Cardiac fibroblast (primary cell): ENCODE results near the gene FHDC1.

Source experiments
- DNase-seq, 2 donors: peaks; one replicate each; pipeline versions ENCODE4 v3.0.0 to v3.0.0-alpha.2; 2010; ENCODE audit warnings: low read depth in 2 of 2
- H3K4me3 ChIP-seq, 2 donors: replicated peaks in 1 of 2; 1 replicate in 1 of 2; 2 replicates in 1 of 2; pipeline ENCODE4 v1.5.1; 2011; ENCODE audit warnings: low read depth in 2 of 2, low read length in 2 of 2, mild to moderate bottlenecking in 2 of 2, moderate library complexity in 1 of 2
- TF ChIP-seq, protein P1 (sequence below): IDR thresholded peaks from one replicate; pipeline ENCODE4 v1.5.1; 2011; ENCODE audit warnings: low read depth, mild to moderate bottlenecking, low read length, inconsistent platforms

The FHDC1 gene

GRCh38 chr4:152929888-152930287 lies 6.2 kb upstream of the FHDC1 start:
- no peak for DNase-seq
- H3K4me3 ChIP-seq: no peak overlapping the region
- TF ChIP-seq, protein P1, sequence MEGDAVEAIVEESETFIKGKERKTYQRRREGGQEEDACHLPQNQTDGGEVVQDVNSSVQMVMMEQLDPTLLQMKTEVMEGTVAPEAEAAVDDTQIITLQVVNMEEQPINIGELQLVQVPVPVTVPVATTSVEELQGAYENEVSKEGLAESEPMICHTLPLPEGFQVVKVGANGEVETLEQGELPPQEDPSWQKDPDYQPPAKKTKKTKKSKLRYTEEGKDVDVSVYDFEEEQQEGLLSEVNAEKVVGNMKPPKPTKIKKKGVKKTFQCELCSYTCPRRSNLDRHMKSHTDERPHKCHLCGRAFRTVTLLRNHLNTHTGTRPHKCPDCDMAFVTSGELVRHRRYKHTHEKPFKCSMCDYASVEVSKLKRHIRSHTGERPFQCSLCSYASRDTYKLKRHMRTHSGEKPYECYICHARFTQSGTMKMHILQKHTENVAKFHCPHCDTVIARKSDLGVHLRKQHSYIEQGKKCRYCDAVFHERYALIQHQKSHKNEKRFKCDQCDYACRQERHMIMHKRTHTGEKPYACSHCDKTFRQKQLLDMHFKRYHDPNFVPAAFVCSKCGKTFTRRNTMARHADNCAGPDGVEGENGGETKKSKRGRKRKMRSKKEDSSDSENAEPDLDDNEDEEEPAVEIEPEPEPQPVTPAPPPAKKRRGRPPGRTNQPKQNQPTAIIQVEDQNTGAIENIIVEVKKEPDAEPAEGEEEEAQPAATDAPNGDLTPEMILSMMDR: no peak

DNA sequence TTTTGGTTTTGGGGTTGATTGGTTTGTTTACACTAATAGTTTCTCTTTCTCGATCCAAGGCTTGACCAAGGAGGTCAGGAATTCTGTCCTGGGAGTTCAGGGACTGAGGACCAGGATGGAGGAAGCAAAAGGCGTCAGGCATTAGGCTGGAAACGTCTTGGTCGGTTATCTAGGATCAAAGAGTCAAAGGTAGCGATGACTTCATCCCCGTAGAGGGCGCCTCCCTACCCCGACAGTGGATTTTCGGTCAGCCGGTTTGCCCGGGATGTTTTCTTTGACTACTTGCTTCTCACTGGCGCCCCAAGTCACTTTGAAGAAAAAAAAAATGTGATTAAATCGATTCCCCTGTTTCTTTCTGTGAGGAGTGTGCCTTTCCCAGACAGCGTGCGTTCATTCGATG lies 980 bp upstream of the FHDC1 start:
- TF ChIP-seq, protein P1: no peak
- no peak for DNase-seq
- H3K4me3 ChIP-seq: no peak overlapping the region

DNA sequence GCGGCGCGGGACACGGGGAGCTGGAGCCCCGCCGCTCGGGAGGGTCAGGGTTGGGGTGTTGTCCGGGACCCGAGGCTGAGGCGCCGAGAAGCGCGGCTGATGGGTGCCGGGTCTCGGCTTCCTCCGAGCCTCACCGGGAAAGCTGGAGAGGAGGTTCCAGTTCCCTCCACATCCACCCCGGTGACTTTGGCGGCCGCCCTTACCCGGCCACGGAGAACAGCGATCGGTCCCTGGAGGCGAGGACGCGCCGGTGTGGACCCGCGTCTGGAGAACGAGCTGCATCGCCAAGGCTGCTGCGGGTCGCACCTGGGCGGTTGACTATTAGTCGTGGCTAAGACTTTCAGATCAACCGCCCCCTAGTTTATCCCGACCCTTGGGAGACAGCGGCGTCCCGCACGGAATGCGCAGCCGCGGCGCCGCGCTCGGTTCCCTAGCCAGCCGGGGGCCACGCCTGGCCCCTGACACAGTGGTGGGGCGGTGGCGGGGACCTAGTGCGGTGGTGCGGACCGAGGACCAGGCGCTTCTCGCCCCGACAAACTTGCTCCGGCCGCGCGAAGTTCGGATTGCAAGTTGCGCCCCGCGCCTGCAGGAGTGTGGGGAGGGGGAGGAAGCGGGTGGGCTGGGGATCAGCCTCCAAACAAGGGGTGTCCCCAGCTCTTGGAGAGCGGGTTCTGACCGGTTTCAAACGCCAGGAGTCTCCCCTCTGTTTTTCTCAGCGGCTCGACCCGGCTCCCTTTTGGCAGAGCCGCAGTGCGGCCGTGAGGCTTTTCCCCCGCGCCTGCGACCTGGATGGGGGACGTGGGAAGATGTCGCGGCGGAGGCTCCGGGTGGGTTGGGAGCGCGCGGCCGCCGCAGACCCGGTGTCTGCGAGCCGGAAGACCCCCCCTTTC lies 568 bp downstream of the FHDC1 start:
- DNase-seq: peak in 1 of 2 donors; percentile 29
- TF ChIP-seq, protein P1: no peak
- H3K4me3 ChIP-seq: peak overlapping the region; percentile 50 to 53

GRCh38 chr4:152937336-152938236 lies 1.5 kb downstream of the FHDC1 start:
- peak; percentile 30 to 47 for DNase-seq
- peak overlapping the region; percentile 50 to 53 for H3K4me3 ChIP-seq
- TF ChIP-seq, protein P1: no peak

- peak overlapping the region; percentile 36 to 53 for H3K4me3 ChIP-seq
- no peak for DNase-seq
- TF ChIP-seq, protein P1: no peak
Measured at GRCh38 chr4:152938237-152938947, 2.3 kb downstream of the FHDC1 start.

DNA sequence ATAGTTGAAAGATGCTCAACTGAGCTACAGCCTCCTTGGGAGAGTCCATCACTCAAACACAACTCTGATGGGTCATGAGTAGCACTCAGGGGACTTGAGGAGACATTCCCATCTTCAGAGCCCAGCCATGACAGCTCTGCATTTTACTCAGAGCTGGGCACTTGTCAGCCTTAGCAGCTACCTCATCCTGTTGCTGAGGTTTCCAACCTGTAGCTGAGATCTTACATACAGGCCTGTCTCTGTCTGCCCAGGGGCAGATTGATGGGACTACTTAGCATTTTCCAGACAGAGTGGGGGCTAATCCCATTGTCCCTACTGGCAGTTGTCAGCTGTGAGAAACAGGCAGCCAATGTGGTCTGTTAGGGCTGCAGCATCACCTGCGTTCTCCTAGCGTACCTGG lies 3.5 kb downstream of the FHDC1 start:
- DNase-seq: no peak
- TF ChIP-seq, protein P1: no peak
- no peak overlapping the region for H3K4me3 ChIP-seq
